Measurements from ENCODE around the gene CDS2.

CDS2 gene

DNA sequence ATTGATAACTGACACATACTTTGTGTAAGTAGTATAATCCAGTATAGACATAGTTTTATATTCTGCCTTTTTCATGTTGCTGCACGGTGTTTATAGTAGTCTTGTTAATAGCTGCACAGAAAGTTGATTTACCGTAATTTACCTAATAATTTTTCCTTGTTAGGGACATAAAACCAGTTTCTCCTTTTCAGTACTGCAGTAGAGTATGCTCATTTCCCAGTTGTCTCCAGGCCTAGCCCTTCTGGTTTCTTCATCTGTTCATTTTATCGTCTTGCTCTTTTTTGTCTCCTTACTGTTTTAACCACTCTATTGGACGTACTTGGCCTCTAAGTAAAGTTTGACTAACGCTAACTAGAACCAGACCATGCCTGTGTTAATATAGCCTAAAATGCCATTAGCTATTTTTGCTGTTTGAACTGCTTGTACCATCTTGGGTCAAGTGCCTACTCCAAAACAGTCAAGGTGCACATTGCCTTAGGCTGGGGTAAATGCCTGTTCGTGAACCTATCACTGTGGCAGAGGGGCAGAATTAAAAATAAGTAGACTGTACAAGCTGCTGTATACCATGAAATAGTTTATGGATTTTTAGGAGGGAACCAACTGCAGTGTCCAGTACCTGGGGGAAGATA, 34.8 kb downstream of the CDS2 start:
- CTCF ChIA-PET: interaction anchor here (1.1 to 1.3 kb wide), 2 partner anchors 14 to 43 kb away, joined by 3 read pairs; no protein-coding TSS in a partner anchor
- TF ChIP-seq, protein P1, sequence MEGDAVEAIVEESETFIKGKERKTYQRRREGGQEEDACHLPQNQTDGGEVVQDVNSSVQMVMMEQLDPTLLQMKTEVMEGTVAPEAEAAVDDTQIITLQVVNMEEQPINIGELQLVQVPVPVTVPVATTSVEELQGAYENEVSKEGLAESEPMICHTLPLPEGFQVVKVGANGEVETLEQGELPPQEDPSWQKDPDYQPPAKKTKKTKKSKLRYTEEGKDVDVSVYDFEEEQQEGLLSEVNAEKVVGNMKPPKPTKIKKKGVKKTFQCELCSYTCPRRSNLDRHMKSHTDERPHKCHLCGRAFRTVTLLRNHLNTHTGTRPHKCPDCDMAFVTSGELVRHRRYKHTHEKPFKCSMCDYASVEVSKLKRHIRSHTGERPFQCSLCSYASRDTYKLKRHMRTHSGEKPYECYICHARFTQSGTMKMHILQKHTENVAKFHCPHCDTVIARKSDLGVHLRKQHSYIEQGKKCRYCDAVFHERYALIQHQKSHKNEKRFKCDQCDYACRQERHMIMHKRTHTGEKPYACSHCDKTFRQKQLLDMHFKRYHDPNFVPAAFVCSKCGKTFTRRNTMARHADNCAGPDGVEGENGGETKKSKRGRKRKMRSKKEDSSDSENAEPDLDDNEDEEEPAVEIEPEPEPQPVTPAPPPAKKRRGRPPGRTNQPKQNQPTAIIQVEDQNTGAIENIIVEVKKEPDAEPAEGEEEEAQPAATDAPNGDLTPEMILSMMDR (IDR thresholded peaks at IDR 0.05; ENCODE audit: control extremely low read depth, extremely low read depth, low read depth, missing control alignments): no peak
- POLR2A ChIA-PET: no interaction called here
- no peak for DNase-seq (ENCODE audit: extremely low spot score)

DNA sequence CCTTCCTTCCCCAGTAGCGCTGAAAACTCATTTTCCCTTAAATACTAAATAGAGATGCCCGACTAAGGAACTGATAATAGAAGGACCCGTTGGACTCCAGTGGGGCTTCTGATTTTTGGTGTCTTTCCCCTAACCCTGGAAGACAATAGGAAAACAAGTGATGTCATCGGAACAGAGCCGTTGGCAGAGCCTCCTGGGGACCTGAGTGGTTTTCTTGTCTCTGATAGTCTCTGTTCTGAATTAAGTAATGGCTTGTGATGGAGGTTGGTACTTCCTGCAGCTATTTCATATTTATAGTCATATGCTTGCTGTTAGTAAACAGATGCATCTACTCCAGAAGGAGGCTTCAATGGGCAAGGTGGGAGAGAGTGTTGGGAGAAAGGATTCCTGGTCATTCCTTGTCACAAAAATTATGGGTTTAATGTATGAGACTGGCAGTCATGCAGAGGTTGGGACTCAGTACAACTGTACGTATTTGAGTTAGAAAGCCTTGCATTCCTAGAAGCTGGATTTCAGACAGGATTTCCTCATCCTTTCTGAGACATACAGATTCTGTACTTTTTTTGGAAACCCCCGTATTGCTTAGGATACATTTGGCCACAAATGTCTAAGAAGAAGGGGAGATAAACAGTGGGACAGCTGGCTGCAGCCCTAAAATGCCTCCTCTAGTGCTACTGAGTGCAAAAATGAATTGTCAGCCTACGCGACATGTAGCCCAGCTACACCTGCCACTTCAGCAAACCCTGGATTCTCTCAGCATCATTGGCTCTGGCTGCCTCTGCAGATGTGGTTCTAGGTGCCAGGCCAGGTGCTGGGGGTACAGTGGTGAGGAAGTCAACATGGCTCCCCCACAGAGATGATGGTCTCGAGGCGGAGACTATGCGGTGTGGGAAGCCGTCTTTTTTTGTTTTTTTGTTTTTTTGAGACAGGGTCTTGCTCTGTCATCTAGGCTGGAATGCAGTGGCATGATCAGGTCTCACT, 38.1 kb downstream of the CDS2 start:
- ChIA-PET CTCF (interaction anchor here (0.6 to 2.8 kb wide), 8 partner anchors 8 to 64 kb away, joined by 3 to 18 read pairs (median 4); partner anchors contain the start of gene CDS2), POLR2A (no interaction called here)
- TF ChIP-seq, protein P1 (IDR thresholded peaks at IDR 0.05; ENCODE audit: control extremely low read depth, extremely low read depth, low read depth, missing control alignments): no peak

DNA sequence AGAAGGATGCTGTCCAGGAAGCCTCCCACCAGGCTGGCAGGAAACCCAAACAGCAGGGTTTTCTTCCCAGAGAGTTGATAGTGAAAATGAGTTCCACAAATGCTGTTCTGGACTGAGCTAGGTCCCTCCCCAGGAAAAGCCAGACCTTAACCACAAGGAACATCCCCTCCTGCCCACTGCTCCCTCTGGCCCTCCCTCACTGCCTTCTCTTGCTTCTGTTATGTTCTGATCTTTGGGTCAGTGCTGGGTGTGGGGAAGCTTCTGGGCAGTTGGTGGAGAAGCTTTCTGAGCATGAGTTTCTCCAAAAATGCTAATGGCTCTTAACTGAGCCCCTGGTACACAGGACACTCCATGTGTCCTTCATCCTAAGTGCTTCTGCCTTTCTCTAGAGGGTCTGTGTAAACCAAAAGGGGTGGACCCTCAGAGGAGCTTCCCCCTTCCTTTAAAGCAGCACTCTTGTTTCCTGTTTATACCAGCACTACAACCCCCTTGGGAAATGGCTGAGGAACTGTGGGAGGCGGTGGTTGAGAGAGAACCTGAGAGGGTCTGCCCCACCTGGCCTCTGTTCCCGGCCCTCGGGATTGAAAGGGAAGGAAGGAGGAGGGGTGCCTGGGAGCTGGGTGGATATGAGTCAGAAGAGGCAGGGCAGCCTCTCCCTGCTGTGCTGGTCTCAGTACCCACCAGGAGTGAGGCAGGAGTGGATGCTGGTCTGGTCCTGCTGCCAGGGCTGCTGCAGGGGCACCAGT, 42.0 kb downstream of the CDS2 start:
- ChIA-PET CTCF (interaction anchor here (0.9 to 4.3 kb wide), 12 partner anchors 10 to 54 kb away, joined by 3 to 31 read pairs (median 5); partner anchors contain the start of gene CDS2), POLR2A (interaction anchor here (0.6 to 1.4 kb wide), 3 partner anchors 33 to 49 kb away, joined by 3 to 4 read pairs (median 3); partner anchors contain the start of genes CDS2 and PCNA)
- TF ChIP-seq, protein P1 (IDR thresholded peaks at IDR 0.05; ENCODE audit: control extremely low read depth, extremely low read depth, low read depth, missing control alignments): no peak
- DNase-seq (ENCODE audit: extremely low spot score): no peak

More for the DNA sequence above, 38.1 kb downstream of the CDS2 start:
- no peak for DNase-seq (ENCODE audit: extremely low spot score)

DNA sequence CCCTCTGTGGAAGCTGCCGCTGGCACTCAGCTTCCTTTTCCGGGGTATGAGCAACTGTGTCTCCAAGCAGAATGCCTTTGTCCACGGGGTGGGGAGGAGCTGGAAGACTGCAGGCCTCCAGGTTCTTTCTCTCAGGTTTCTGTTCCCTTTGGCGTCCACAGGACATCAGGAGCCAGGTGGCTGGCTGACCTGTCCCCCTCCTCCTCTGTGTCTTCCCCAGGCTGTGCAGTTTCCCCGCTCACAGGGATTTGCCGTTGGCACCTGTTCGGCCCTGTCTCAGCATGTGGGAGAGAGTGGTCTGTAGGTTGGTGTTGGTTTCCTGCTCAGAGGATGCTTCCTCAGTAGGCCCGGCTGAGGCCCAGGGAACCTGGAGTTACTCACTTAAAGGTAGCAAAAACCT, 43.5 kb downstream of the CDS2 start:
- TF ChIP-seq, protein P1 (IDR thresholded peaks at IDR 0.05; ENCODE audit: control extremely low read depth, extremely low read depth, low read depth, missing control alignments): no peak
- ChIA-PET POLR2A (interaction anchor here (1.4 kb wide), 1 partner anchor 50 kb away, joined by 3 read pairs; the partner anchor contains the start of gene PCNA), CTCF (interaction anchor here (1.3 to 4.0 kb wide), 6 partner anchors 16 to 53 kb away, joined by 3 to 21 read pairs (median 12); partner anchors contain the start of gene CDS2)
- DNase-seq (ENCODE audit: extremely low spot score): no peak

DNA sequence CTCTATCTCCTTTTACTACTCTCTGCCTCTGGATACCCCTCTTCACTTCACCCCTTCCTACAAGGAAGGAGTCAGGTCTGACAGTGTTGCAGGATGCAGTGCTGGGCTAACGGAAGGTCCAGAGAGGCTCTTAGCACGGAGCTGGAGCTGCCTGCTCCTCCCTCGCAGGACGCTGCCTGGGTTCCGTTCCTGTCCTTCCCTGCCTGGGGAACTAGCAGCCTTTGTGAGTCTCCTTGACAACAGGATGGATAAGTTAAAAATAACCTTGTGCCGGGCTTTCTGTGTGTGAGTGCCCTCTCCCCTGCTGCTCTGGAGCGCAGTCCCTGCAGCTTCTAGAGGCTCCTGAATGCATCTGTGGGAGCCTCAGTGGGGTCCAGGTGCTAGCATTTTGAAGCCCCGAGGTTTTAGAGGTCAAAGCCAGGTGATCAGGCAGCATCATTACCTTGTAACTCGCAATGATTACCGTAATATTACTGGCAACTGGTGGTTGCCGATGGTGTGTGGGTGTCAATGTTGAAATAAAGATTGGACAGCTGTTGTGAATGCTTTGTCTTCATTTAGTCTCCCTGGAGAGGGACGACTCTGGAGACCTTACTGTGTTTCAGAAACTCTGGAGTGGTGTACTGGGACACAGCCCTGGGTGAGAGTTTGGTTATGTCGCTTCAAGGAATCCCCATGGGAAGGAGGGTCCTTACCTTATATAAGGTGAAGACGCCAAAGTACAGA, 44.4 kb downstream of the CDS2 start:
- ChIA-PET CTCF (interaction anchor here (1.1 to 4.0 kb wide), 5 partner anchors 21 to 52 kb away, joined by 3 to 21 read pairs (median 11); partner anchors contain the start of gene CDS2), POLR2A (no interaction called here)
- TF ChIP-seq, protein P1 (IDR thresholded peaks at IDR 0.05; ENCODE audit: control extremely low read depth, extremely low read depth, low read depth, missing control alignments): no peak
- no peak for DNase-seq (ENCODE audit: extremely low spot score)

Data from GM10248 (cell line).